ENCODE results near the gene CLEC19A.

The CLEC19A gene

DNA sequence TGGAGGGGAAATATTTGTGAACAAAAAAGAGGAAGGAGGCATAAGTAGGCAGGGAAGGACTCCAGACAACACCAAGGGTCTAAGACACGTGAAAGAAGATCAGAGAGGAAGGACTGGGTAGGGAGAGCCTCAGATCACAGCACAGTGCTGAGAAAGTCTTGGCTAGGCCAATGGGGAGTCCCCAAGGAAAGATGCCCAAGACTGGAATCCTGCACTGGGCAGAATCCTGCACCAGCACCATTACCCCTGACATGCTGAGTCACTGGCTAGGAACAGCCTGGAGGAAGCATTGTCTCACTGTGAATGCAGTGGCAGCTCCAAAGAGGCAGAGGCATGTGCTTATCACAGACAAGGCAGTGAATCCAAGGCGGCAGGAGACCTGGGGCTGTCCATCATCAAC, 19.2 kb downstream of the CLEC19A start:
- DNase-seq (ENCODE audit: low read depth), result no peak
- H3K4me3 ChIP-seq (ENCODE audit: low read length), result no peak overlapping the region
- TF ChIP-seq, protein P1, sequence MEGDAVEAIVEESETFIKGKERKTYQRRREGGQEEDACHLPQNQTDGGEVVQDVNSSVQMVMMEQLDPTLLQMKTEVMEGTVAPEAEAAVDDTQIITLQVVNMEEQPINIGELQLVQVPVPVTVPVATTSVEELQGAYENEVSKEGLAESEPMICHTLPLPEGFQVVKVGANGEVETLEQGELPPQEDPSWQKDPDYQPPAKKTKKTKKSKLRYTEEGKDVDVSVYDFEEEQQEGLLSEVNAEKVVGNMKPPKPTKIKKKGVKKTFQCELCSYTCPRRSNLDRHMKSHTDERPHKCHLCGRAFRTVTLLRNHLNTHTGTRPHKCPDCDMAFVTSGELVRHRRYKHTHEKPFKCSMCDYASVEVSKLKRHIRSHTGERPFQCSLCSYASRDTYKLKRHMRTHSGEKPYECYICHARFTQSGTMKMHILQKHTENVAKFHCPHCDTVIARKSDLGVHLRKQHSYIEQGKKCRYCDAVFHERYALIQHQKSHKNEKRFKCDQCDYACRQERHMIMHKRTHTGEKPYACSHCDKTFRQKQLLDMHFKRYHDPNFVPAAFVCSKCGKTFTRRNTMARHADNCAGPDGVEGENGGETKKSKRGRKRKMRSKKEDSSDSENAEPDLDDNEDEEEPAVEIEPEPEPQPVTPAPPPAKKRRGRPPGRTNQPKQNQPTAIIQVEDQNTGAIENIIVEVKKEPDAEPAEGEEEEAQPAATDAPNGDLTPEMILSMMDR (conservative IDR thresholded peaks at IDR 0.05; ENCODE audit: low read depth, low read length), result no peak

DNA sequence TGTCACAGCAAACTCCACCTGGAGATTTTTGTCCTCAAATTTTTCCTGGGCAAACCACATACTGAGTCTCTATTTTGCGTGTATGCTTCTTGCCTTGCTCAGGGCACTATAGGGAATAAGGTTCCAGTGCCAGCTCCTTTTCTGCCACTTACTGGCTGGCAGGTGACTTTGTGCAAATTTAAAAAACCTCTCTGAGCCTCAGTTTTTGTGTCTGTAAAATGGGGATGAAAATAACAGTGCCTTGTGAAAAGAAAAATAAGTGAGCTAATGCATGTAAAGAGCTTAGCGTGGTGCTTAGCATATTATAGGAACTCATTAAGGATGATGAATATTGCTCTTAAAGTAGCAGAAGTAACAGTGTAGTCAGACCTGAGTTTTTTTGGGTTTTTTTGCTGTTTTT, 19.9 kb downstream of the CLEC19A start:
- DNase-seq (ENCODE audit: low read depth), result no peak
- H3K4me3 ChIP-seq (ENCODE audit: low read length), result no peak overlapping the region
- TF ChIP-seq, protein P1 (conservative IDR thresholded peaks at IDR 0.05; ENCODE audit: low read depth, low read length), result no peak

DNA sequence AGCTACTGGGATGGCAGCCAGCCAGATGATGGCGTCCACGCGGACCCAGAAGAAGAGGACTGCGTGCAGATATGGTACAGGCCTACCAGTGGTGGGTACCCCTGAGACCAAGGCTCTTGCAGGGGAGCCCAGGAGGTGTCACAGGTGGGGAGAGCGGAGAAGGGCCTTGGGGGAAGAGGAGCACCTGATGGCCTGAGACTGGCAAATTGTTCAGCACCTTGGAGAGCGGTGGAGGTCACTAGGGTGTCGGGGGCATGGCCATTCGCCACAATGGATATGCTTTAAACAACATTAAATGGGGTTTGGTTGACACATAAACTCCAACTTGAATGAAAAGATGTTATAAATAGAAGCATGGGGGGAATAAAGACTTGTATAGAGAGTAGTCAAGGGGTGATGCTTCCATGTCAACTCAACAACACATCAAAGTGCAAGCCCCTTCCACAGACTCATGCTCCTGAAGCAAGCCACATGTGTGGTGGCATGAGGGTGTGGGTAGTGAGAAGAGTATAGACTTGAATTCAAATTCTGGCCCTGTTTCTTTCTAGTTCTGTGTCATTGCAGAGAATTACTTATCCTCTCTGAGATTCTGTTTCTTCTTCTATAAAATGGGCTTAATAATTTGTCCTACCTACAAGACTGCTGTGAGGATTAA, 22.2 kb downstream of the CLEC19A start:
- TF ChIP-seq, protein P1 (conservative IDR thresholded peaks at IDR 0.05; ENCODE audit: low read depth, low read length), result no peak
- H3K4me3 ChIP-seq (ENCODE audit: low read length), result no peak overlapping the region
- no peak for DNase-seq (ENCODE audit: low read depth)

DNA sequence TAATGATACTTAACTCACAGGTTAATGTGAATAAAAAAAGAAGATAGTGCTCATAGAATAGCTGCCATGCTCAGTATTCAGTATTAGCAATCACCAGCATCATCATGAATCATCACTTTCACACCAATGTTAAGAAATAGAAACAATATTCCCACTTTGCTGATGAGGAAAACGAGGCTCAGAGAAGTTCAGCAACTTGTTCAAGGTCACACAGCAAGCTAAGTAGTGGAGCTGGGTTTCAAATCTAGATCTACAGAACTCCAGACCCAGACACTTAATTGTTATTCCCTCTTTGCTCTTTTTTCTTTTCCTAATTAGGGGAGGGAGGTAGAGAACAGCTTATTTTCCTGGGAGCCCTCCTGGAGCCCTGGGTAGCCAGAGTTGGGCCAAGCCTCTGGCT, 22.9 kb downstream of the CLEC19A start:
- no peak overlapping the region for H3K4me3 ChIP-seq (ENCODE audit: low read length)
- TF ChIP-seq, protein P1 (conservative IDR thresholded peaks at IDR 0.05; ENCODE audit: low read depth, low read length), result no peak
- no peak for DNase-seq (ENCODE audit: low read depth)

DNA sequence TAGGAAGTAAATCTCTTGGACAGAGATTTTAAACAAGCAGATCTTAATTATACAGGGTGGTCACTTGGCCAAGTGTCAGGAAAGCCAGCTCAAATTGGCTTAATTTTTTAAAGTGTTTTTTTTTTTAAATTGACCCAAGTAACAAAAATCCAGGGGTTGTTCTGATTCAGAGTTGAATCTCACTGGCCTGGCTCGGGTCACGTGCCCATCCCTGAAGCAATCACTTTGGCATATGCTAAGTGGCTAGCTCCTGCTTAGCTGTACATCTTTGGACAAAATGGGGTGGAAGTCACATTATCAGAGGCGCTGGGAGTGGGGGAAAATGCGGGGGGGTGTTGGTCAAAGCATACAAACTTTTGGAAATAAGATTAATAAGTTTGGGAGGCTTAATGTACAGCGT, 23.6 kb downstream of the CLEC19A start:
- no peak for DNase-seq (ENCODE audit: low read depth)
- no peak overlapping the region for H3K4me3 ChIP-seq (ENCODE audit: low read length)
- TF ChIP-seq, protein P1 (conservative IDR thresholded peaks at IDR 0.05; ENCODE audit: low read depth, low read length), result no peak

DNA sequence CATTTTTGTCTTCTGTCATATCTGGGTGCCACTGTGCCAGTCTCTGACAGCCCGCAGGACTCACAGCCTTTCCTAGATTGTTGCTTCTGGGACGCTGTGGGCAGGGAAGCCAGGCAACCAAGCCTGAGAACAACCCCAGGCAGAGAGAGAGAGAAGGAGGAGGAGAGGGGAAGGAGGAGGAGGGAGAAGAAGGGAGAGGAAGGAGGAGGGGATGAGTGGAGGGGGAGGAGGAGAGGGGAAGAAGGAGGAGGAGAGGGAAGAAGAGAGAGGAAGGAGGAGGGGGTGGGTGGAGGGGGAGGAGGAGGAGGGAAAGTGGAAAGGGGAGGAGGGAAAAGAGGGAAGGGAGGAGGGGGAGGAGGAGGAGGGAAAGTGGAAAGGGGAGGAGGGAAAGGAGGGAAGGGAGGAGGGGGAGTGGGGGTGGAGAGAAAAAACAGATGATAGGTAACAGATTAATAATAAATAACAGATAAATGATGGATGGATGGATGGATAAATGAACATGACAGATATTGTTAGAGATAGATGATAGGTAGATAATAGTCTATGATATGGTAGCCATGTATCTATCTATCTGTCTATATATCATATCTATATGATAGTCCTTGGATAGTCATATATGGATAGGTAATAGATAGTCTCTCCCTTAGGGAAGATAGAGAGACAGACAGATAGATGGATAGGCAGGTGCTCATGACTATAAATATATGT, 29.3 kb downstream of the CLEC19A start:
- H3K4me3 ChIP-seq (ENCODE audit: low read length), result no peak overlapping the region
- TF ChIP-seq, protein P1 (conservative IDR thresholded peaks at IDR 0.05; ENCODE audit: low read depth, low read length), result no peak
- no peak for DNase-seq (ENCODE audit: low read depth)

DNA sequence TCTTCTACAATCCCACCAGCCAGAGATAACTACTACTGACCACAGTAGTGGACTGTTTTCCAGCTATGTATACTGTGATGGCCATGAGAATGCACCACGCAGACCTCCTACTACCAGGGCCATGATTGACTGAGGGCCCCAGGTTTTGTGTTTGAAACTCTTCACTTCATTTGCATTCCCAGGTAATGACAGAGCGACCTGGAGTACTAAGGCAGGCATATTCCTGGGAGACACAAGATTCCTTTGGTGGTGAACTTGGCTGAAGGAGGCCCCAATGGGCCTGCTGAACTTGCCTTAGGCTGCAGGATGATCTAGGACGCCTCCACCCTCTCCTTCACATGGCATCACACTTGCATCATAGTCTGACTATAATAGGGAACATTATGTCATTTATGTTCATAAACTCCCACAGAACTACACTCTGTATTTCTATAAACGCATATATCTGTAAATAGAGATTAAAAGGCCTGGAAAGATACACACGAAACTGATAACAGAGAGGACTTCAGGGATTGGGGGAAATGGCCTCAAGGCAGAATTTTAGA, 30.4 kb downstream of the CLEC19A start:
- TF ChIP-seq, protein P1 (conservative IDR thresholded peaks at IDR 0.05; ENCODE audit: low read depth, low read length), result no peak
- H3K4me3 ChIP-seq (ENCODE audit: low read length), result no peak overlapping the region
- DNase-seq (ENCODE audit: low read depth), result no peak
